HG02763 (cell line): ENCODE measurements around the gene RPS14.
"Not testable (repeated sequence)": the region's sequence is repeated elsewhere in the genome, so short reads cannot be mapped to it uniquely, and the experiment has no call there.

ENCODE experiments used
- ATAC-seq: cut with Tn5 transposase; IDR thresholded peaks from one replicate; pipeline ENCODE4 v1.9.1; 2021; ENCODE audit warnings: mild to moderate bottlenecking, moderate library complexity; ENCODE audit not compliant: unreplicated experiment

Gene RPS14

GRCh38 chr5:150419630-150420270 is 29.8 kb downstream of the RPS14 start:
- no peak for ATAC-seq

GRCh38 chr5:150413902-150414790 is 35.4 kb downstream of the RPS14 start:
- ATAC-seq = not testable (repeated sequence)

GRCh38 chr5:150413176-150413901 is 36.2 kb downstream of the RPS14 start:
- ATAC-seq = no peak

GRCh38 chr5:150412319-150413175 is 37.0 kb downstream of the RPS14 start, which contains the start of gene CD74:
Gene CD74, minus strand, starts transcription at chr5:150412910. Its CDS starts 161 bp downstream, at chr5:150412749.
- peak; percentile 72 for ATAC-seq

- no peak for ATAC-seq
Observed at GRCh38 chr5:150411245-150411979, 38.1 kb downstream of the RPS14 start.

- no peak for ATAC-seq
Observed at GRCh38 chr5:150410524-150411244, 38.9 kb downstream of the RPS14 start.

GRCh38 chr5:150409638-150410523 is 39.7 kb downstream of the RPS14 start:
- ATAC-seq = peak; percentile 34

- no peak for ATAC-seq
Observed at GRCh38 chr5:150408231-150408943, 41.2 kb downstream of the RPS14 start.

GRCh38 chr5:150407096-150407720 is 42.3 kb downstream of the RPS14 start:
- ATAC-seq = no peak

GRCh38 chr5:150406723-150407095 is 42.8 kb downstream of the RPS14 start:
- ATAC-seq = no peak

GRCh38 chr5:150406103-150406722 is 43.3 kb downstream of the RPS14 start:
- ATAC-seq = no peak

- ATAC-seq = no peak
Observed at GRCh38 chr5:150404941-150405816, 44.4 kb downstream of the RPS14 start.

GRCh38 chr5:150404535-150404934 is 45.0 kb downstream of the RPS14 start:
- no peak for ATAC-seq

- ATAC-seq = no peak
Observed at GRCh38 chr5:150404121-150404520, 45.4 kb downstream of the RPS14 start.

GRCh38 chr5:150402901-150403342 is 46.6 kb downstream of the RPS14 start:
- ATAC-seq = no peak
